ENCODE measurements around the gene C3orf33. TPM values are rescaled to one million over a fixed set of nuclear protein-coding genes. Genes with fewer than 3 reads are reported as not detected.

Gene C3orf33
- total RNA-seq, 1 experiment from 2014 or later: 2.8 TPM

DNA sequence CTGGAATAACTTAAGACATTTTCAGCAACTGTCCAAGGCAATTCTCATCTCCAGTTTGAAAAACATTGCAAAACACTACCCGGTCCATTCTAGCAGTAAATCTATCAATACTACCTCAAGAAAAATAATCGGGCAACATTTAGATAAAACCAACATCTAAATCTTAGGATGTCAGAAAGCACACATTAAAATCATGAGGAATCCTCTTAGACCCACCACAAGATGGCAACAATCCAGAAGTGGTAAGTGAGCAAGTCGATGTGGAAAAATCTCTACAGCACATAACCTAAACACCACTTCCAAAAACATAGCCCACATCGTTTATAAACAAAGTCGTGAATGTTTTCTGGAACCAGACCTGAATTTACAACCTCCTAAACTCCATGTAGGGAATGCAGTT, 66.9 kb downstream of the C3orf33 start:
- Histone ChIP-seq H3K36me3 (no peaks in the 10 kb centered on the region), H3K27me3 (no peaks in the 10 kb centered on the region), H3K9me3 (replicated peaks) (no peaks in the 10 kb centered on the region), H3K4me1 (no peaks in the 10 kb centered on the region), H3K27ac (no peak overlapping the region), H3K4me3 (no peak overlapping the region)
- DNase-seq: peak in 1 of 2 experiments; percentile 22

DNA sequence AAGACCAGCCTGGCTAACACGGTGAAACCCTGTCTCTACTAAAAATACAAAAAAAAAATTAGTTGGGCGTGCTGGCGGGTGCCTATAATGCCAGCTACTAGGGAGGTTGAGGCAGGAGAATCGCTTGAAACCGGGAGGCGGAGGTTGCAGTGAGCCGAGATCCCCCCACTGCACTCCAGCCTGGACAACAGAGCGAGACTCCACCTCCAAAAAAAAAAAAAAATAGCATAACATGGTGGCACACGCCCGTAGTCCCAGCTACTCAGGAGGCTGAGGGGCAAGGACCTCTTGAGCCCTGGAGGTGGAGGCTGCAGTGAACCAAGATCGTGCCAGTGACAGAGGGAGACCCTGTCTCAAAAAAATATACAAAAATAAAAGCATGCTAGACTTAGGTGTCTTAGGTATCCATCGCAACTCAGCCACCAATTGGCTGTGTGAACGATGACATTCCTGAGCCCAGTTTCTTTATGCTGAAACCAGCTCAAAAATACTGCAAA, 67.5 kb downstream of the C3orf33 start:
- Histone ChIP-seq H3K4me1 (no peaks in the 10 kb centered on the region), H3K4me3 (no peak overlapping the region), H3K27me3 (no peaks in the 10 kb centered on the region), H3K36me3 (no peaks in the 10 kb centered on the region), H3K27ac (no peak overlapping the region), H3K9me3 (replicated peaks) (no peaks in the 10 kb centered on the region)
- DNase-seq: no peak

DNA sequence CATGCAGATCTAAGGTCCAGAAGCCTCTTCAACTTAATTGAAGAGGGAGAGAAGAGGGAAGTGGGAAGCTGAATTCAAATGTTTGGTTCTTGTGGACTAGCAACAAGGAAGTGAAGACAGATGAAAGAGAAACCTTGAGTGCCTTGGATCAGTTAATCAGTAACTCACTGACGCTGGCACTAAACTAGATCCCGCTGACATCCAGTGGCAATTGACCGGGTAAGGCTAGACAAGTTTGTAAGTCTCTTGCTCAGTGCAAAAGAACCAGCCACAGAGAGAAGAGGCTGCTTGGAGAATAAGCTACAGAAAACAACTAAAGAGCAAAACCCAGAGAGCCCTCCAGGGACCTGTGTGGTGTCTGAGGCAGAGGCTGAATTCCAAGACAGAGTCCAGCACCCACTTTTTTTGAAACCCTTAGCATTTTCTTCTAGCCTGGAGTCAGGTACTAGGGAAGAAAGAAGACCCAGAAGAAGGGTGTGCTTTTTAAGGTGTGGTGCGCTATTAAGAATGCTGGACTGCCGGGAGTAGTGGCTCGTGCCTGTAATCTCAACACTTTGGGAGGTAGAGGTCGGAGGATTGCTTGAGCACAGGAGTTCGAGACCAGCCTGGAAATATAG, 68.1 kb downstream of the C3orf33 start:
- H3K36me3 ChIP-seq: no peaks in the 10 kb centered on the region
- no peak overlapping the region for H3K4me3 ChIP-seq
- no peak overlapping the region for H3K27ac ChIP-seq
- no peak for DNase-seq
- no peaks in the 10 kb centered on the region for H3K4me1 ChIP-seq
- H3K27me3 ChIP-seq: no peaks in the 10 kb centered on the region
- H3K9me3 ChIP-seq (replicated peaks): no peaks in the 10 kb centered on the region

DNA sequence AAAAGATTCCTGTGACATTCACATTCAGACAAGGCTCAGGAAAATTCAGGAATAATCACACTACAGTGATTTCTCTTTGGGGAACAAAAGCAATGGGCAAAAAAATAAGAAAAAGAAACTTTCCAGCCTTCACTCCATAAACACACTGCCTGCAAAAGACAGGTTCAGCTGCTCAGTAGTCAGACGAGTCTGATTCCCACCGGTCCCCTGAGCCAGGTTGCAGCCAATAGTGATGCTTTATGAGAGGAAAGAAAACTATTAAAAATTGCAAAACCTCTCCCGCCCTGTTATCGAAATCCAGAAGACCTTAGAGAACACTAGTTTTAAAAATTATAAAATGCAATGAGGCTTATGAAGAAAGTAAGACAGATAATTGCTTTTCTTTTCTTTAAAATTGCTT, 69.7 kb downstream of the C3orf33 start:
- Histone ChIP-seq H3K4me3 (no peak overlapping the region), H3K9me3 (replicated peaks) (no peaks in the 10 kb centered on the region), H3K4me1 (no peaks in the 10 kb centered on the region), H3K27me3 (no peaks in the 10 kb centered on the region), H3K27ac (no peak overlapping the region), H3K36me3 (no peaks in the 10 kb centered on the region)
- DNase-seq: no peak

DNA sequence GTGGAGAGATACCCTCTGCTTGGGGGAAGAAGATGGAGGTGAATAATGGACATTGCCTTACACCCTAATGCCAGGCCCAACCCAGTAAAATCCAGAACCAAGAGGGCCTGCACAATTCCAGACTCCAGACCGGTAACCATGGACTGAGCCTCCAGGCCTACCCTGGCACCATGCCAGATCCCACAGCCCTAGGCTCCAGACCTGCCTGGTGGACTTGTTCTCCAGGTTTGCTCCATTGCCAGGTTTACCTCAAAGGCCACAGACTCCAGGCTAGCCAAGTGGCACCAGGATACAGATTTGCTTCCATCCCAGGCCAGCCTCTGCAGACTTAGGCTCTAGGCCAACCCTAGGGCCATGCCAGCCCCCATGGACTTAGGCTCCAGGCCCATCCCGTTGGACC, 75.2 kb downstream of the C3orf33 start:
- DNase-seq: no peak
- Histone ChIP-seq H3K4me1 (no peaks in the 10 kb centered on the region), H3K36me3 (no peaks in the 10 kb centered on the region), H3K4me3 (no peak overlapping the region), H3K27ac (no peak overlapping the region), H3K9me3 (replicated peaks) (no peaks in the 10 kb centered on the region), H3K27me3 (no peaks in the 10 kb centered on the region)

DNA sequence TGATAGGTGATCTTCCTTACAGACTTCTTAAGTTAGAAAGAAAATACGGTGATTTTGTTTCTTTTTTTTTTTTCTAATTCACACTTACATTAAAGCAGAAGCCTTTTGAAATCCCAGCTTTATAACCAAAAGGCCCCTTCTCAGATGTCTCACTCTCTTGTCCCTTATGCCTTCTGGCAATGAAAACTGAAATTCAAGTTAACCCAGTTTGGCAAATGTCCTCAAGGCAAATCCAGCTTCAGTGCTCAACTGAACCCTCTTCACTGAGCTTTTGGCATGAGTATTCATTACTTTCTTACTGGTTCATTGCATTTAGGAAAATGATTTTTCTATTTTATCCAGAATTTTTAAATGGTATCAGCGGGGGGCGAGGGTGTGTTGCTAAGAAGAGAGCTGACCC, 78.2 kb downstream of the C3orf33 start:
- Histone ChIP-seq H3K4me3 (no peak overlapping the region), H3K4me1 (no peaks in the 10 kb centered on the region), H3K27me3 (no peaks in the 10 kb centered on the region), H3K9me3 (replicated peaks) (no peaks in the 10 kb centered on the region), H3K27ac (no peak overlapping the region), H3K36me3 (no peaks in the 10 kb centered on the region)
- DNase-seq: no peak

DNA sequence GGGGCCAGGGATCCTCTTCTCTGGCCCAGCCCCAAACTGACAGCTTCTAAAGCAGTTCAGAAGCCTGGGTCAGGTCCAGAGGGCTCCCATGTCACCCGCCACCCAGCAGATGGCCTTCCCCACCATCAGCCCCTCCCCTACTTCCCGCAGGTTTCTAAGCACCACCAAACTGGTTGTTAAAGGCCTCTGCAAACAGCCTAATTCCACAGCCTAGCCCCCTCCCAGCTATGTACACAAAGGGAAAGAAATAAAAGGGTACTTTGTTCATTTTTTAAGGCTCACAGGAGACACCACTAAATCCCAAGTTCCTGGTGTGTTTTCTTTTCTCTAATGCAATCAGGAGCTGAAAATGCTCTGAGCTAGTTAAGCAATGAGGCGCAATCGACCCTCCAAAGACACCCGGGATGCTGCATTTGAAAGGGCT, 91.8 kb downstream of the C3orf33 start:
- Histone ChIP-seq H3K4me1 (no peaks in the 10 kb centered on the region), H3K27ac (no peak overlapping the region), H3K4me3 (no peak overlapping the region), H3K9me3 (replicated peaks) (no peaks in the 10 kb centered on the region), H3K36me3 (no peaks in the 10 kb centered on the region), H3K27me3 (no peaks in the 10 kb centered on the region)
- peak in 1 of 2 experiments; percentile 25 for DNase-seq

Other genes starting within 250 kb of the C3orf33 start
- gene PLCH1, start 61.2 kb downstream of the C3orf33 start, total RNA-seq (2014; rRNA removed; shearing (Covaris generic)): 0.46 and 0.61 TPM in 2 replicates
- 15.8 and 18.6 TPM in 2 replicates for gene SLC33A1, start 48.1 kb upstream of the C3orf33 start, total RNA-seq (2014; rRNA removed; shearing (Covaris generic))
- 107 and 119 TPM in 2 replicates for gene GMPS, start 64.4 kb upstream of the C3orf33 start, total RNA-seq (2014; rRNA removed; shearing (Covaris generic))